Hematopoietic multipotent progenitor cell treated with erythropoietin and hydrocortisone succinate and interleukin-3 and kit ligand, for 17 days (in vitro differentiated cells): ENCODE measurements around the gene ADGRL3.
"Not testable (repeated sequence)": the region's sequence is repeated elsewhere in the genome, so short reads cannot be mapped to it uniquely, and the experiment has no call there.

Experiments
- DNase-seq: peaks from one replicate; pipeline ENCODE4 v3.0.0-alpha.2; 2015; ENCODE audit warnings: low spot score

The ADGRL3 gene

DNA sequence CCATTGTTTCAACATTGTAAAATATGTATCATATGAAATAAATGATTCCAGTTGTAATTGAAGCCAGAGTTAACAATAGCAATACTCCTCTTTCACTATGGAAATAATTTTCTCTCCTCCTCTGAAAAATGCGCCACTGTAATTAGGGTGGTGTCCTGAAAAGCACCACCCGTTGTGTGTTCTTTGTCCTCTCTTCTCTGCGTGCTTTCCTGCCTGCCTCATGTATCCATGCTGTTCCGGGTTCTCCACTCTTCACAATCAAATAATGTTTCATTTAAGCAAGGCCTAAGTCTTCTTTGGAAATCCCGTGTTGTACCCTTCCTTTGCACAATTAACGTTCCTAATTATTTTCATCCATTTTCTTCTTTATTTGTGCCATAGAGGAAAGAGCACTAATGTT is 293.3 kb downstream of the ADGRL3 start:
- no peak for DNase-seq

DNA sequence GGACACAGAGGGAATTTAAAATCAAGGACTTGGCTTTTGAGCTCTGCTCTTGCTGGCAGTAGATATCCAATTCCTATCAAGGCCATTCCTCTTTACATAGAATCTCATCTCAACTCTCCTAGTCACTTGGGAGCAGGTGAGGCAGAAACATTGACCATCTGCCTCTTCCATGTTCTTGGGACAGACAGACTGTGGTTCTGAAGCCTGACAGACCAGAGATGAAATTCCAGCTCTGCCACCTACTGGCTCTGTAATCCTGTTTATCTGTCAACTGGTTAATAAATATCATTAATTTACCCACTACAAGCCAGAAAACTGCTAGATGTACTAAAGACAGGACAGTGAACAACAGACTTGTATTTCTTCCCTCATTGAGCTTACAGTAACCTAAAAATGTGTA is 300.8 kb downstream of the ADGRL3 start:
- no peak for DNase-seq

DNA sequence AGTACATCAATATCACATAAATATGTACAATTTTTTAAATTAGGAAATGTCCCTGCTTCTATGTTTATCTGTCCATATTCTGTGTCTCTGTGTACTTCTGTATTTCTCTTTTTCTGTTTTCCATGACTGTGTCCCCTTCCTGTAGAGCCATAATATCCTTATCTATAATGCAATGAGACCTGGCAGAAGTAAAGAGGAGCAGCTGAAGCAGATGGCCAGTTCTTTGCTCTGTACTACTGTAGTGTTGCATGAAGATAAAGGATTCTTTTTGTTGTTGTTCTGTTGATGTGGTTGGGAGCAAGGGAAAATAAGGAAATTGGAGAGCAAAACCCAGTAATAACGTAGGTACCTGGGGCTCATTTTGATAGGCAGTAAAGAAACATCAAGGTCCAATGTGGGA is 301.7 kb downstream of the ADGRL3 start:
- DNase-seq, result no peak

DNA sequence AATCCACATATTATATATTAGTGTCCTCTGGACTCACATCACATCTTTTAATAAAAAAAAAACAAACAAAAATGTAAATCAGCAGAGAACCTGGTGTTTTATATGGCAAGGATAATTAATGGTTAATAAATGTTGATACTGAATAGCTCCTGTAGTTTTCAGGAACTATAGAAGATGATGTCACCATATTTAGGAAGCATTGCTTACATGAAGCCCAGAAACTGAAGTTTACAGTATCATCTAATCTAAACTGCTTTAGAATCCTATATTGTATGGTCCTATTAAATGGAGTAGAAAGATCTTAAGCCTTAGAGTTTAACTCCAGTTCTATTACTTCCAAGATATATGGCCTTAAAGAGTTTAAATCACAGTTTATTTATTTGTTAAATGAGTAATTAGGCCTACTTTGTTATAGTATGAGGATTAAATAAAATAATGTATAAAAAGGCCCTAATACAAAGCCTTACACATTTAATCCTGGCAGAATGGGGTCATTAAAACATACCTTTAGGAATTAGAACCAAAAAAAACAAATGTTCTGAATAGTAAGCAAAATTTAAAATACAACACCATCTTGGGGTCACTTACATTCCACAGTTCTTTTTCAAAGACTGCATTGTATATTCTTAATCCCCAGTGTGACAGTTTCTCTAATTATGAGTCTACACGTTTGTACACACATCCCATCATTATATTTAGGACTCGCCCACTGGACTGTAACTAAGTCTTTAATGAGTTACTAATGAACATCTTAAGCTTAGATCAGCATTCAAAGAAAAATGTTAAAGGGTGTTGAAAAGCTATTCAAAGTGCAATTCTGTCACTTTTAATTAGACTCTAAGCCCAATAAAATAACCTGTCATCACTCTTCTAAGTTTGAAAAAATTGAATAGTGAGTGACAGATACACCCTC is 305.9 kb downstream of the ADGRL3 start:
- DNase-seq, result no peak

DNA sequence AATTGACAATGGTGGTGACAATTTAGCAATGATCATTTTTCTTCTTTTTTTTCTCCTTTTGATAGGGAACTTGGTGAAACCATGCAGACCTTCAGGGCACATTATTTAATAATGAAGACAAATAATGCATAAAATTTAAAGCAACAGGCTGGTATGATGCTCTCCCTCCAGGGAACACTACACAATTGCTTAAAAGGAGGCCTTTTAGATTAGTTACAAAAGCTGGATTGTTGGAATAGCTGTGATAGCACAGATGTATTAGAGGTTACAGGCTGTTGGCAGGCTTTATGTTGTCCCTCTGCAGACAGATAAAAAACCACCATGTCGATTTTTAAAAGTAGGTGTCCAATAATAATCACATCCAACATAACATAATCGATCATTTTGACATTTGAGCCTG is 307.0 kb downstream of the ADGRL3 start:
- no peak for DNase-seq

DNA sequence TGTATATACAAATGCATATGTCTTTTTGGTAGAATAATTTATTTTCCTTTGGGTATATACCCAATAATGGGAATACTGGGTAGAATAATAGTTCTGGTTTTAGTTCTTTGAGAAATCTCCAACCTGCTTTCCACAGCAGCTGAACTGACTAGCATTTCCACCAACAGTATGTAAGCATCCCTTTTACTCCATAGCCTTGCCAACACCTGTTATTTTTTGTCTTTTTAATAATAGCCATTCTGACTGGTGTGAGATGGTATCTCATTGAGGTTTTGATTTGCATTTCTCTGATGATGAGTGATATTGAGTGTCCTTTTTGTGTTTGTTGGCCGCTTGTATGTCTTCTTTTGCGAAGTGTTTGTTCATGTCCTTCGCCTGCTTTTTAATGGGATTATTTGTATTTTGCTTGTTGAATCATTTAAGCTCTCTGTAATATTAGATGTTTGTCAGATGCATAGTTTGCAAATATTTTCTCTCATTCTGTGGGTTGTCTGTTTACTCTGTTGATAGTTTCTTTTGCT is 309.7 kb downstream of the ADGRL3 start:
- DNase-seq, result not testable (repeated sequence)

DNA sequence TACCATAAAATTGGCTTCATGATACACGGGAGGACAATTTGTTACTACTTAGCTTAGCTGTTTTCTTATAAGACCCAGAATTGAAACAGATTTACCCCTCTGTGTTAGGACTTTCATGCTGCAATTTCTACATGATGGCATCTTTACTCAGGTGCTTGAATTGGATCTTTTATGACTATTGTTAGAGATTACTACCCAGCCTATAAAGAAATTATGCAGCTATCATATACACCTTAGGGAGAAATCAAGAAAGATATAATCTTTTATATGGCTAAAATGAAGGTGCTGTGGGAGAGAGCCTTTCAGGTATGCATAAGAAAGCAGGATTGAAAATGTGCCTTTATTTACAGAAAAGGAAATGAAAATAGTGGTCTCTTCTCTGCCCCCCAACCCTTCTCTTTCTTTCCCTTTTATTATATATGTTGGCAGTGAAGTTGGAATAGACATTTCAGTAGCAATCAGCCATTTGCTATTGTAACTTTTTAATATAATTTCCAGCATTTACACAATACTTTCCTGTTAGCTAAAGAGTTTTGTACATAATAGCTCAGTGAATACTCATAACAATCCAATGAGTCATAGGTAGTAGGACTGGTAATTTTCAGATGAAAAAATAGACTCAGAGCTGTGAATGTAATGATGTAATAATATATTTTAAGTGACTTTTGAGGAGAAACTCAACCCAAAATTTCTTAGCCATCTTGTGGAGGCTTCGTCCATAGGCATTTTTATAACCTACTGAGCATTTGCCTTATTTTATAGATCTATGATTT is 311.8 kb downstream of the ADGRL3 start:
- DNase-seq, result no peak

DNA sequence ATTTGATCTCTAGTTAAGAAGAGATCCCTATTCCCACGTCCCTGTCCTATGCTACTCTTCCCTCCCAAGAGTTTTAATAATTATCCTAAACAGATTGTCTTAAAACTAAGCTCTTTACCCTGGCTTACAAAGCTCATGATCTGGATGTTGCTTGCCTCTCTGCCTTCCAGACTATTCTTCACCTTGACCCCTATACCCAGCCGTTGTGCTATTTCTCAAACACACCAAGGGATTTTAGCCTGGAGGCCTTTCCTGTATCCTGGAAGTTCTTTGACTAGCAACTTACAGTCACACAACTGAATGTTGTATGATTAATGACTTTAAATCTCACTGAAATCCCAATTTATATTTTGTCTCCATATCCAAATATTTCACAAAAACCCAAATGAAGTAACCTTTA is 314.9 kb downstream of the ADGRL3 start:
- no peak for DNase-seq

DNA sequence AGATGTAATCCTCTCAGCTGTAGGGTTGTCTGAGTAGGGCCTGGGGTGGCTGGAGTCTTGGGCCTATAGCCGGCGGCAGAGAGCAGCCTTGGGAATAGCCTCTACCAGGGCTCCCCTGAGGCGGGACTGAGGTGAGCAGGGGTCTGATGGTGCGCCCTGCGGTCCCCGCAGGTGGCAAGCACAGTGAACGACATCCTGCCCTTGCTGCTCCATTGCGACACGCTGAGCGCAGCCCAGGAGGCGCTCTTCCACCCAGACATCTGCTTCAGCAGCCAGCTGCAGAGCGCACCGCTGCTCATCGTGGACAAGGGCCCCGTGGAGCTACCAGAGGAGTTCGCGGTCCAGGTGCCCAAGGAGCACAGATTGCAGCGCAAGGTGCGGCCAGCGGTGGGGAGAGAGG is 317.0 kb downstream of the ADGRL3 start:
- no peak for DNase-seq

DNA sequence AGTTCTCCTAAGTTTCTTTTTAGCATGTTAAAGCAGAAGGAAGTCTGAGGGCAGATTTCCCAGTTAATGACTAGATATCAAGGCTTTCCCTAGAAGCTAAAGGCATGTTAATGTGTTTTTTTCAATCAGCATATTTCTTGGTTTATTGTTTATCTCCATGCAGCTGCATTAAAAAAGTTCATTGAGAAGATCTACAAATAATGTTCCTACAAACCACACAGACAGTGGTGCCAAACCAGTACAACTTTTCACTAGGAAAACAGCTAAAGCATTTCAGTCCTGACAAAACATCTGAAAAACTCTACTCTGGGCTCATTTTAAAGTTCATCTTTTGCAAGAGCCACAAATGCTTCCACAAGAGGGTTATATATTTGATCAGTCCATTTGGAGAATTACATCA is 320.0 kb downstream of the ADGRL3 start:
- no peak for DNase-seq

DNA sequence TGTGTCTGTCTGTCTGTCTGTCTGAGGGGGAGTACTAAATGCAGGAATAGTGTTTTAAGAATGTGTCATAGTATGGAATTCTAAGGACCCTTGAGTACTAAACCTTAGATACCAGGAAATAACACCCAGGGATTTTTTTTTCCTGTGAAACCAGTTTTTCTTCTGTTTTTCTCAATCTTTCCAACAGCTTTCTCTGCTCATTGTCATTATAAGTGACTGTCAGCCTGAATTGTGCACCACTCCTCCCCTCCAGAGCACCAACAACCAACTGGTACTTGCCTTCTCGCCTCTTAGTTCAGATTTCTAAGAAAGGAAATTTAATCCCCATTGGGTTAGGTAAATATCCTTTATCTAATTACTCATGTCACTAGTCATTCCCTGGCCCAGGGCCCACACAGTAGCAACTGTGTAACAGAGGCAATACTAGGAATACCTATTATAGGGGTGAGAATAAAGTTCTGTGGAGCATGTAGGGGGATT is 320.6 kb downstream of the ADGRL3 start:
- DNase-seq, result no peak

DNA sequence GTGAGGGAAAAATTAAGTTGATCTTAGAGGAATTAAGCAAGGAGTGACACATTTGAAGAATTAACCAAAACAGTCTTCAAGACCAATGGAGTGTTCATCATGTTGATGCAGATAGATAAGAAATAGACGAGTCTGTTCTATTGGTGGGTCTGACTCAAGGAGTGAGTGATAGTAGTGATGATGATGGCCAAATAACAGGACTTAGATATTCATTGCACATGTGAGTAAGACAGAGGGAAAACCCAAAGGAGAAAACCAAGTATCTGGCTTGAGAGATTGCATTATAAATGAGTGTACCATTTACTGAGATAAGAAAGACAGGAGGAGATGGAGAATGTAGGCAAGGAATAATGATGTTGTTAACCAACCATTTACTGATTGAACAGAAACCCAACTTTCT is 321.3 kb downstream of the ADGRL3 start:
- no peak for DNase-seq

DNA sequence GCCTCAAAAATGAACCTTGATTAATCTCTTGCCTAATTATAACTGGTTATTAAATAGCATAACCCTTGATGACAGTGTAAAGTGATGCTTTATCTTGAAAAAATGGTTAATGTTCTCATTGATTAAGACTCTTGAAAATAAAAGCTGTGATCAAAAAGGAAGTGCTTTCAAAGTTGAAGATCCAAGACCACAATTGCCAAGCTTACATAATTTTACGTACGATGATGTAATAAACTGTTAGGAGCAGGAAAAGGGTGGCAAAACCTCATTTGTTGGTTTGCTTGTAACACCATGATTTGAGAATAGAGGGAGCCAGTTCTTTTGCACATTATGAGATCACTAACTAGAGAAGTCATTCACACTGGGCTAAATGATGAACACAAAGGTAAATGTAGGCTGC is 322.2 kb downstream of the ADGRL3 start:
- no peak for DNase-seq

DNA sequence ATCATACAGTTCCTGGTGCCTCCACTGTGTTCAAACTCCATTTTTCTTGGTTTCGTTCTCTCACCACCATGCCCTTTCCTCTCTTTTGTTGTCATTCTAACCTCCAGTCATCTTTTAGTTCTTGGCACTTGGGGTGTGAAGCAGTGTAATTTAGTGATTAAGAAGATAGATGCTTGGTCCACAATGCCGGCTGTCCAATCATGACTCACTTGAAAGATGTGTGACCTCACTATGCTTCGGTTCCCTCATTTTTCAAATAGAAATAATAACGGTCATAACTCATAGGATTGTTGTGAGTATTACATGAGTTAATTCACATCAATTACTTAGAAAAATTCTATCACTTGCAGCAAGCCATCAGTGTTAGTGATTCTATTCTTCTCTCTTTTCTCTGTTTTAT is 327.8 kb downstream of the ADGRL3 start:
- no peak for DNase-seq

DNA sequence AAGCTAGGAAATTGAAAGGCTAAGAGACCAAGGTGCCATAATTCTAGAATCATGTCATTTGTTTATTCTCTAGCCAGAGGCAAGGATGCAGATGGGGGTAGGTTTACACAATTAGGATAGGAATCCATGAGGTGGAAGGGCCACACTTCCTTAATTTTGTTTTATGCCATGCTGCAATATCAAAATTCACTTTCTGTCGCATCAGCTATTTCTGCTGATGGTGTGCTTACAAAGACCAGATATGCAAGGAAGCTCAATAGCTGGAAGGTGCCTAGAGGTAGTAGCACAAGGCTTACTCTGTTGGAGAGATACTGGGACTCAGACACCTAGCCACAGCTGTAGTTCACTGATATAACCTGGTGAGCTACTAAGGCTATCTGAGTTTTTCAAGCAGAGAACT is 328.5 kb downstream of the ADGRL3 start:
- DNase-seq, result no peak

DNA sequence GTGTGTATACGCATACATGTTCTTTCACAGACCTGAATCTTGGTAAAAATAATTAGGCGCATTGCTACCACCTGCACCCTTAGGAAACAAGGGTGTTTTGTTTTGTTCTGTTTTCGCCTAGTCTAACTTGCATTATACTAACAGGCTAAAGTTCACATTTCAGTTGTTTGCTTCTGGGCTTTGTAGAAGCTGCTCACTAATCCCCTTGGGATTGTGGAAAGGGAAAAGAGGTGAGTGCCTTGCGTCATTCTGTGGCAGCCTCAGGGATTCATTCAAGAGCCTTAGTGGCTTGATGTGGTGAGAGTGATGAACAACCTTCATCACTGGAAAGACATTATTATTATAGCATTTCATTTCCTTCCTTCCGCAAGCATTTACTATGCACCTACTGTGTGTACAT is 331.1 kb downstream of the ADGRL3 start:
- DNase-seq, result no peak

DNA sequence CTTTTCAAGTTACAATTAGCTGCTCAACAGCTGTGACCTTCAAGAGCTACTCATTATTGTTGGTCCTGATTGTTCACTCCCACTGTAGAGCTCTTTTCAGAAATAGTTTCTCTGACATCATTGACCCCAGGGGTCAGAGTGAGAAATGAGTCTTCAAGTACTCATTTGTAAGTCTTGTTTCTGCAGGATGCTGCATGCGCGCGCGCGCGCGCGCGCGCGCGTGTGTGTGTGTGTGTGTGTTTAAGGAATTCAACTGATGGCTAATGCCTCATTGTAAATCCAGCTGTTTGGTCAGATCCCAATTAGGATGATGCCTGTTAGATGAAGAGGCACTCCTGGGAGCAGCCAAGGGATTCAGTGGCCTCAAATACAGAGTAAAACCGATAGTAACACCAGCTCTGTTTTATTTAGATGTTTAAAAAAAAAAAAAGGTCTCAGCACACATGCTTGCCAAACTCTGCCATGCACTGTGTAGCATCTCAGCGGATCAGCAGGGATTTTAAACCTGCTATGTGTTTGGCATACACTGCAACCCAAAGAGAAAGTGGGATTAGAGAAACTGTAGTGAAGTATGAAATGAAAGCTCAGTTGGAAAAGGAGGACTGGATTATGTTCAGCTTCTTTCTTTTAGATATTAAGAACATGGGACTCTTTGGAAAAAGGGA is 332.3 kb downstream of the ADGRL3 start:
- DNase-seq, result no peak

DNA sequence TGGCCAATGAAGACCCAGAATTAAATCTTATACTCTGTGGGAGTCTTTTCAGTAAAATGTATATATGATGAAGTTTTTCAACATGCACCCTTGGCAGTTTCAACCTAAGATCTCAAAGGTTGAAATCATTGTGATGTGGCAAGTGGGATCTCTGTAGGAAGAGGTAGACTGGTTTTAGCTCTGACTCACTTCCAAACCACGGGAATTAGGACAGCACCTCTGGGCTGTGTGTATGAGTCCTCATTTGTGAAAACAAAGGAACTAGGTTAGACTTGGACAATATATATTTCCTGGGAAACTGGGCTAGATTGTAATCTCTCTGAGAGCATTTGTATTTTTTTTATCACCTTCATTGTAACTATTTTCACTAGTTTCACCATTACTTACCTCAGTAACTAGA is 333.0 kb downstream of the ADGRL3 start:
- no peak for DNase-seq

DNA sequence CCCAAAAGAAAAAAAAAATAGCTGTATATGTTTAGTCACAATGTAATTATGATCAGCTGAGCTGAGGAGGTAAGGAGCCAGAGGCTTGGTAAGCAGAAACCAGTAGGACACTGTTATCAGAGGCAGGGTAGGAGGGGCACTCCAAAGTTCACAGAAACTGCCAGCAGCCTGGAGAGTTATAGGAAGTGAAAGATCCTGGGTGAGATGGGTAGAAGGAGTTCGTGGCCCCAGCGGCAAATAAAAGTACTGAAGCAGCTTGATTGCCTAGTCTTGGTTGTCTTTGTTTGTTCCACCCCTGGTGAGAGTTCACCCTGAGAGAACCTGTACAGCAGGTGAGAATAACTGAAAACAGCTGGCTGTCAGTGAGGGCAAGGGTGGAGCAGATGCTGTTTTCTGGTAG is 340.8 kb downstream of the ADGRL3 start:
- DNase-seq, result no peak

DNA sequence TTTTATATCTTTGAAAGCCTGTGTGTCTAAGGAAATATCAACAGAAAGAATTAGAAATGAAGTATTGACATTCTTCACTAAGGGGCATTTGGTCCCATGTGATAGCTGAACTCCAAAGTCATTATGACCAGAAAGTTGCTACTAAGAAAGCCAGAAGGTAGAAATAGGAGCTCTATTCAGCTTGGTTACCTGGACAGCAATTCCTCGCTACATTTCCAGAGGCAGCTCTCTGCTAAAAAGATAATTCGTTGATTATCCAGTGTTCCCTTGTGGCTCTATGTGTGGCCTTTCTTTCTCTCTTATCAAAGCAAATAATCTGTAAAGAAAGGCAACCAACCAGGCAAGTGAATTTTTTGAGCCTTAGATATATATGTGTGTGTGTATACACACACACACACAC is 341.3 kb downstream of the ADGRL3 start:
- no peak for DNase-seq

DNA sequence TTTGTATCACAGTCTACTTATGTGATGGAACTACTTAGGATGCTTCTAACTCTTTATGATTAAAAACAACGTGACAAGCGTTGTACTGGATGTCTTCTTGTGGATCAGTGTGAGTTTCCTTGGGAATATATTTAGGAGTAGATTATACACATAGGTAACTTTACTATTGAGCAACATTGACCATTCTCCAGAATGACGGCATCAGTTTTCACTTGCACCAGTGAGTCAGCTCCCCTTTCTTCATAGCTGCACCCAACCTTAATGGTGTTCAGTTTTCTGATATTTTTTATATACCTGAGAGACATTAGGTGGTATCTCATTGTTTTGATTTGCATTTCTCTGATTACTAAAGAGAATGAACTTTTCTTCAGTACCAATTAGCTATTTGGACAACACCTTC is 343.9 kb downstream of the ADGRL3 start:
- no peak for DNase-seq

DNA sequence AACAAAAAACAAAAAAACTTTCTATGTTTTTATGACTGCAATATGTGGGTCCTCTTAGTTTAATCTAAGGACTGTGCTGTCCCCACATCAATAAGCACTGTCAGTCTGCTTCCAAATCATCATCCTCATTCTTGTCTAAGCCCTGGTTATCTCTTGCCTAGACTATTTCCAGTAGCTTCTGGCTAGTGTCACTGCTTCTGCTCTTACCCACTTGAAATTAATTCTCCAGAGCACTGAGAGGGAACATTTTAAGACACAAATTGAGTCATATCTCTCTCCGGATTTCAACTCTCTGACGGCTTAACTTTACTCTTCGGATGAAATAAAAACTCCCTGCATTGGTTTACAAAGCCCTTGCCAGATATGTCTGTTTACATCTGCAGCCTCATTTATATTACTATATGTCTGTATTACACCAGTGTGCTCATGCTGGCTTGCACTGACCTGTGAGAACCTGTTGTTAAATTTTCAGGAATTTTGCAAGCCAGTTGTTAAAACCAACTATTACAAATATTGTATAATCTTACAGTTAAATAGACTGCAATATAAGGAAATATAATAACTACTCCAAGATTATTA is 345.9 kb downstream of the ADGRL3 start:
- DNase-seq, result no peak
